HepG2 (cell line): Measurements from ENCODE around the gene CTU2.

Experiments used
- EZH2 ChIP-seq: conservative IDR thresholded peaks from 2 replicates; pipeline ENCODE4 v1.6.1; 2012; ENCODE audit warnings: mild to moderate bottlenecking, low read depth, low read length, moderate library complexity
- PAWR ChIP-seq: sonication (generic); formaldehyde crosslinking; IDR thresholded peaks from 2 replicates; pipeline ENCODE4 v1.4.0; 2020; ENCODE audit warnings: missing genetic modification reagents, mild to moderate bottlenecking, borderline replicate concordance
- SETDB1 ChIP-seq: sonication (generic); formaldehyde crosslinking; IDR thresholded peaks from 2 replicates; pipeline ENCODE4 v1.5.1; 2020; ENCODE audit warnings: missing genetic modification reagents, mild to moderate bottlenecking, borderline replicate concordance
- TCF7L2 ChIP-seq: IDR thresholded peaks from 2 replicates; pipeline ENCODE4 v1.6.1; 2011; ENCODE audit warnings: mild to moderate bottlenecking, low read depth, low read length, moderate library complexity
- ZNF274 ChIP-seq: sonication (generic); formaldehyde crosslinking; IDR thresholded peaks from 2 replicates; pipeline ENCODE4 v1.5.1; 2020; ENCODE audit warnings: mild to moderate bottlenecking, missing genetic modification reagents
- TF ChIP-seq, protein P1 (sequence below): IDR thresholded peaks from 2 replicates; pipeline ENCODE4 v1.6.1; 2018; ENCODE audit warnings: missing genetic modification reagents, mild to moderate bottlenecking, missing compliant biosample characterization
- TF ChIP-seq, protein P2 (sequence below): sonication (generic); formaldehyde crosslinking; IDR thresholded peaks from 2 replicates; pipeline ENCODE4 v1.5.0; 2020; ENCODE audit warnings: mild to moderate bottlenecking, missing genetic modification reagents, moderate library complexity

- no peak for TF ChIP-seq SETDB1
- TF ChIP-seq EZH2: no peak
- TF ChIP-seq, protein P1, sequence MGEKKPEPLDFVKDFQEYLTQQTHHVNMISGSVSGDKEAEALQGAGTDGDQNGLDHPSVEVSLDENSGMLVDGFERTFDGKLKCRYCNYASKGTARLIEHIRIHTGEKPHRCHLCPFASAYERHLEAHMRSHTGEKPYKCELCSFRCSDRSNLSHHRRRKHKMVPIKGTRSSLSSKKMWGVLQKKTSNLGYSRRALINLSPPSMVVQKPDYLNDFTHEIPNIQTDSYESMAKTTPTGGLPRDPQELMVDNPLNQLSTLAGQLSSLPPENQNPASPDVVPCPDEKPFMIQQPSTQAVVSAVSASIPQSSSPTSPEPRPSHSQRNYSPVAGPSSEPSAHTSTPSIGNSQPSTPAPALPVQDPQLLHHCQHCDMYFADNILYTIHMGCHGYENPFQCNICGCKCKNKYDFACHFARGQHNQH (CRISPR knock-in tag): no peak
- TF ChIP-seq PAWR (CRISPR knock-in tag): no peak
- no peak for TF ChIP-seq TCF7L2
- TF ChIP-seq, protein P2, sequence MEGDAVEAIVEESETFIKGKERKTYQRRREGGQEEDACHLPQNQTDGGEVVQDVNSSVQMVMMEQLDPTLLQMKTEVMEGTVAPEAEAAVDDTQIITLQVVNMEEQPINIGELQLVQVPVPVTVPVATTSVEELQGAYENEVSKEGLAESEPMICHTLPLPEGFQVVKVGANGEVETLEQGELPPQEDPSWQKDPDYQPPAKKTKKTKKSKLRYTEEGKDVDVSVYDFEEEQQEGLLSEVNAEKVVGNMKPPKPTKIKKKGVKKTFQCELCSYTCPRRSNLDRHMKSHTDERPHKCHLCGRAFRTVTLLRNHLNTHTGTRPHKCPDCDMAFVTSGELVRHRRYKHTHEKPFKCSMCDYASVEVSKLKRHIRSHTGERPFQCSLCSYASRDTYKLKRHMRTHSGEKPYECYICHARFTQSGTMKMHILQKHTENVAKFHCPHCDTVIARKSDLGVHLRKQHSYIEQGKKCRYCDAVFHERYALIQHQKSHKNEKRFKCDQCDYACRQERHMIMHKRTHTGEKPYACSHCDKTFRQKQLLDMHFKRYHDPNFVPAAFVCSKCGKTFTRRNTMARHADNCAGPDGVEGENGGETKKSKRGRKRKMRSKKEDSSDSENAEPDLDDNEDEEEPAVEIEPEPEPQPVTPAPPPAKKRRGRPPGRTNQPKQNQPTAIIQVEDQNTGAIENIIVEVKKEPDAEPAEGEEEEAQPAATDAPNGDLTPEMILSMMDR (CRISPR knock-in tag): no peak
- no peak for TF ChIP-seq ZNF274 (CRISPR knock-in tag)
Measured at GRCh38 chr16:88677721-88678120, 28.6 kb upstream of the CTU2 start.
